GM12892 (cell line): ENCODE measurements around the gene NXPH3.

ENCODE experiments used
- POLR2A ChIP-seq: IDR thresholded peaks from 2 replicates; pipeline ENCODE4 v1.6.1; 2011; ENCODE audit warnings: low read depth, low read length, control low read depth
- POLR2AphosphoS5 ChIP-seq: IDR thresholded peaks from 2 replicates; pipeline ENCODE4 v1.6.1; 2011; ENCODE audit warnings: low read depth, low read length, control low read depth
- TAF1 ChIP-seq: IDR thresholded peaks from 2 replicates; pipeline ENCODE4 v1.6.1; 2011; ENCODE audit warnings: low read depth, mild to moderate bottlenecking, control low read depth, low read length, borderline replicate concordance

GRCh38 chr17:49574945-49575678, 559 bp upstream of the NXPH3 start:
- TF ChIP-seq POLR2A = no peak
- TF ChIP-seq TAF1 = no peak
- TF ChIP-seq POLR2AphosphoS5 = no peak
